ENCODE measurements around the gene LAMA5.

GRCh38 chr20:62284448-62284847, 82.7 kb downstream of the LAMA5 start:
- no peak for TF ChIP-seq CTCF (IDR thresholded peaks at IDR 0.05)
- TF ChIP-seq POLR2A (IDR thresholded peaks at IDR 0.05) = no peak

Data from right lobe of liver (tissue), 4 donors.